PC-3 (cell line): ENCODE results near the gene EGR2. TPM values are rescaled to one million over a fixed set of nuclear protein-coding genes. Genes with fewer than 3 reads are reported as not detected.

ENCODE experiments used
- ATAC-seq: fragments of 200-7000 bp; cut with Tn5 transposase; 2 replicates; pipeline ENCODE4 v1.9.1; 2020; ENCODE audit warnings: mild to moderate bottlenecking, moderate library complexity
- BruUV-seq: library from RNA; stranded (reverse); fragments of 400-500 nt; replicated peaks from 2 replicates; lab custom pipeline; 2021; lab: Mats Ljungman, UMichigan
- CTCF ChIA-PET: fragments of 300-600 bp; sonication (Branson Sonifier 250); formaldehyde crosslinking; loops from one replicate; lab custom pipeline; 2022; ENCODE audit warnings: antibody characterized with exemption; lab: Charles Lee
- POLR2A ChIA-PET: fragments of 300-600 bp; sonication (Branson Sonifier 250); formaldehyde crosslinking; loops from one replicate; lab custom pipeline; 2022; ENCODE audit warnings: antibody characterized with exemption; ENCODE audit not compliant: unreplicated experiment; lab: Charles Lee
- DNase-seq: peaks from one replicate; pipeline ENCODE4 v3.0.0-alpha.2; 2015
- H2AFZ ChIP-seq: fragments of 300-600 bp; sonication (generic); 2 replicates; pipeline ENCODE4 v1.6.0; 2016; ENCODE audit warnings: antibody characterized with exemption, low read length
- H3F3A ChIP-seq: fragments of 300-600 bp; sonication (generic); one replicate; pipeline ENCODE4 v1.6.0; 2017; ENCODE audit warnings: antibody characterized with exemption, low read length, control low read depth, mild to moderate bottlenecking; ENCODE audit not compliant: unreplicated experiment
- H3K27ac ChIP-seq: fragments of 300-600 bp; sonication (generic); 2 replicates; pipeline ENCODE4 v1.5.1; 2016; ENCODE audit warnings: mild to moderate bottlenecking, low read length
- H3K27me3 ChIP-seq: fragments of 300-600 bp; sonication (generic); 2 replicates; pipeline ENCODE4 v1.6.1; 2016; ENCODE audit warnings: low read length, mixed read lengths
- H3K36me3 ChIP-seq: fragments of 300-600 bp; sonication (generic); 2 replicates; pipeline ENCODE4 v1.6.1; 2016; ENCODE audit warnings: low read depth, mixed run types, low read length, mixed read lengths
- H3K4me1 ChIP-seq: fragments of 300-600 bp; sonication (generic); 2 replicates; pipeline ENCODE4 v1.5.1; 2016; ENCODE audit warnings: low read length; ENCODE audit not compliant: insufficient read depth
- H3K4me2 ChIP-seq: fragments of 300-600 bp; sonication (generic); 2 replicates; pipeline ENCODE4 v1.6.0; 2016; ENCODE audit warnings: low read length
- H3K4me3 ChIP-seq: fragments of 300-600 bp; sonication (generic); 2 replicates; pipeline ENCODE4 v1.5.1; 2016; ENCODE audit warnings: mild to moderate bottlenecking, low read length, mixed read lengths
- H3K79me2 ChIP-seq: fragments of 300-600 bp; sonication (generic); 2 replicates; pipeline ENCODE4 v1.6.1; 2017; ENCODE audit warnings: low read length, mixed read lengths
- H3K9ac ChIP-seq: fragments of 300-600 bp; sonication (generic); 2 replicates; pipeline ENCODE4 v1.6.0; 2016; ENCODE audit warnings: mild to moderate bottlenecking, low read length
- H3K9me2 ChIP-seq: fragments of 300-600 bp; sonication (generic); replicated peaks from 2 replicates; pipeline ENCODE4 v1.6.1; 2016; ENCODE audit warnings: mixed run types, low read length, mixed read lengths
- H3K9me3 ChIP-seq: fragments of 300-600 bp; sonication (generic); 2 replicates; pipeline ENCODE4 v1.6.1; 2016; ENCODE audit warnings: low read length, mixed read lengths
- H4K20me1 ChIP-seq: fragments of 300-600 bp; sonication (generic); 2 replicates; pipeline ENCODE4 v1.6.1; 2016; ENCODE audit warnings: low read length, mixed read lengths
- CTCF ChIP-seq: fragments of 300-600 bp; sonication (generic); conservative IDR thresholded peaks from 2 replicates; pipeline ENCODE4 v1.5.1; 2017; ENCODE audit warnings: antibody characterized with exemption, low read depth, mild to moderate bottlenecking, low read length
- EZH2 ChIP-seq: fragments of 300-600 bp; sonication (generic); IDR thresholded peaks from one replicate; pipeline ENCODE4 v1.6.1; 2017; ENCODE audit warnings: antibody characterized with exemption, mild to moderate bottlenecking, low read length; ENCODE audit not compliant: unreplicated experiment
- EZH2phosphoT487 ChIP-seq: fragments of 300-600 bp; sonication (generic); IDR thresholded peaks from 2 replicates; pipeline ENCODE4 v1.6.1; 2018; ENCODE audit warnings: mild to moderate bottlenecking, antibody characterized with exemption, low read length, borderline replicate concordance
- intact Hi-C: fragments of 100-400 bp; cut with micrococcal nuclease; formaldehyde crosslinking; loops from 2 replicates; pipeline ENCODE4 v1.9.0; 2023
- total RNA-seq: library from RNA; depleted of rRNA; stranded (reverse); fragments of >200 nt; gene quantifications from 2 replicates; pipeline ENCODE4 v1.2.3, GENCODE V29; 2014

The EGR2 gene
- total RNA-seq, 1 experiment from 2014 or later: 2.7 TPM

- H3K79me2 ChIP-seq: no peaks in the 10 kb centered on the region
- no peak overlapping the region for H2AFZ ChIP-seq
- CTCF ChIA-PET: interaction anchor here (0.7 to 1.1 kb wide), 2 partner anchors 233 to 238 kb away, joined by 3 to 5 read pairs; no protein-coding TSS in a partner anchor
- no peaks in the 10 kb centered on the region for H3F3A ChIP-seq
- ATAC-seq (peak; percentile 16; the same call in 1 of the 2 replicates), DNase-seq (peak; percentile 86)
- no peak overlapping the region for H3K27ac ChIP-seq
- H3K4me3 ChIP-seq: no peak overlapping the region
- BruUV-seq: no TSS peak
- no peaks in the 10 kb centered on the region for H3K27me3 ChIP-seq
- POLR2A ChIA-PET: no interaction called here
- intact Hi-C loops: no loop called here
- H3K9me2 ChIP-seq: no peaks in the 10 kb centered on the region
- peaks cover 13% of the 10 kb centered on the region for H3K4me1 ChIP-seq
- H3K36me3 ChIP-seq: no peaks in the 10 kb centered on the region; the same call in 1 of the 2 replicates
- H3K9me3 ChIP-seq: peaks cover 11% of the 10 kb centered on the region
- no peak overlapping the region for H3K4me2 ChIP-seq
- TF ChIP-seq CTCF: peak; percentile 98
- TF ChIP-seq EZH2: no peak
- H4K20me1 ChIP-seq: no peaks in the 10 kb centered on the region
- no peak overlapping the region for H3K9ac ChIP-seq
These were observed 35.3 kb upstream of the EGR2 start for GRCh38 chr10:62851442-62851841.

- peaks cover 6% of the 10 kb centered on the region; the same call in 1 of the 2 replicates for H3K4me1 ChIP-seq
- H3K27me3 ChIP-seq: no peaks in the 10 kb centered on the region
- DNase-seq (no peak), ATAC-seq (no peak)
- no peak overlapping the region for H3K4me2 ChIP-seq
- peaks cover 11% of the 10 kb centered on the region for H3K9me3 ChIP-seq
- H4K20me1 ChIP-seq: no peaks in the 10 kb centered on the region
- no peak overlapping the region for H3K4me3 ChIP-seq
- no peaks in the 10 kb centered on the region for H3K79me2 ChIP-seq
- no TSS peak for BruUV-seq
- H3K9me2 ChIP-seq: no peaks in the 10 kb centered on the region
- intact Hi-C loops: no loop called here
- no peaks in the 10 kb centered on the region; the same call in 1 of the 2 replicates for H3K36me3 ChIP-seq
- no peak overlapping the region for H3K27ac ChIP-seq
- no peaks in the 10 kb centered on the region for H3F3A ChIP-seq
- no peak for TF ChIP-seq EZH2
- no peak for TF ChIP-seq EZH2phosphoT487
- TF ChIP-seq CTCF: no peak
- H2AFZ ChIP-seq: no peak overlapping the region
- no peak overlapping the region for H3K9ac ChIP-seq
- ChIA-PET CTCF (interaction anchor here (0.7 kb wide), 1 partner anchor 238 kb away, joined by 3 read pairs; no protein-coding TSS in a partner anchor), POLR2A (no interaction called here)
These were observed 34.5 kb upstream of the EGR2 start for GRCh38 chr10:62850646-62851045.

DNA sequence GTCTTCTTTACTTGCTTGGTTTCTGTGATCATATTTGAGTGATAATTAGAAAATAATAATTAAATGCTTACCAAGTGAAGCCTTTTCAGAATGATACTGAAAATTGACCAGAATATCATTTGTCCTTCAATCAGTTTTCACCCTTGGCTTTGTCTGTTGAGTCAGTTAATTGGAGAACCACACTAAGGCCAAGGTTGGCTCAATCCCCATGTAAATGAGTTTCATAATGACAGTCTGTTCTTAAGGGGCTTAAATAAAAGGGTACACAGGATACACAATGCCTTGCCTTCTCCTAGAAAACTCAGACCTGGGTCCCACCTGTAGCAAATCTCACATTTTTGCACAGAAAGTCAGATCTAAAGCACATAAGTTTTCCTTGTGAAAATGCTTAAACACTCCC lies 31.3 kb upstream of the EGR2 start:
- no peaks in the 10 kb centered on the region for H3K79me2 ChIP-seq
- intact Hi-C loops: no loop called here
- no peak overlapping the region for H3K4me3 ChIP-seq
- no peak overlapping the region for H3K9ac ChIP-seq
- ATAC-seq: no peak
- H3K27ac ChIP-seq: no peak overlapping the region
- H3K4me1 ChIP-seq: no peaks in the 10 kb centered on the region
- BruUV-seq: no TSS peak
- H3K36me3 ChIP-seq: no peaks in the 10 kb centered on the region; the same call in 1 of the 2 replicates
- no peaks in the 10 kb centered on the region for H4K20me1 ChIP-seq
- H2AFZ ChIP-seq: no peak overlapping the region
- POLR2A ChIA-PET: no interaction called here
- H3K9me2 ChIP-seq: no peaks in the 10 kb centered on the region
- no peak for DNase-seq
- H3K27me3 ChIP-seq: no peaks in the 10 kb centered on the region
- no peaks in the 10 kb centered on the region for H3F3A ChIP-seq
- CTCF ChIA-PET: no interaction called here
- H3K4me2 ChIP-seq: no peak overlapping the region
- H3K9me3 ChIP-seq: peaks cover 11% of the 10 kb centered on the region
- TF ChIP-seq EZH2: no peak
- no peak for TF ChIP-seq EZH2phosphoT487
- no peak for TF ChIP-seq CTCF
